Measurements from ENCODE around the gene LRRC8A.

- TF ChIP-seq CTCF (conservative IDR thresholded peaks at IDR 0.05; ENCODE audit: low read depth, low read length), result no peak
- TF ChIP-seq POLR2A (IDR thresholded peaks at IDR 0.05; ENCODE audit: low read depth, low read length), result no peak
- TF ChIP-seq MAFK (IDR thresholded peaks at IDR 0.05; ENCODE audit: low read depth, low read length), result no peak
- TF ChIP-seq USF2 (IDR thresholded peaks at IDR 0.05; ENCODE audit: low read depth, low read length), result no peak
- TF ChIP-seq ELK1 (IDR thresholded peaks at IDR 0.05; ENCODE audit: borderline replicate concordance, low read depth, low read length), result no peak
- TF ChIP-seq RAD21 (IDR thresholded peaks at IDR 0.05; ENCODE audit: low read length), result no peak
- TF ChIP-seq RFX5 (IDR thresholded peaks at IDR 0.05; ENCODE audit: low read depth, low read length), result no peak
- no peak for TF ChIP-seq MXI1 (IDR thresholded peaks at IDR 0.05; ENCODE audit: borderline replicate concordance, low read depth, low read length)
- no peak for TF ChIP-seq SMC3 (IDR thresholded peaks at IDR 0.05; ENCODE audit: low read depth, low read length)
- TF ChIP-seq CEBPB (IDR thresholded peaks at IDR 0.05; ENCODE audit: low read depth, low read length), result no peak
- no peak for TF ChIP-seq BHLHE40 (IDR thresholded peaks at IDR 0.05; ENCODE audit: low read depth, low read length)
- no peak for TF ChIP-seq NFE2L2 (IDR thresholded peaks at IDR 0.05; ENCODE audit: low read depth, low read length)
- no peak for TF ChIP-seq RCOR1 (IDR thresholded peaks at IDR 0.05; ENCODE audit: insufficient replicate concordance, low read length)
- TF ChIP-seq CHD1 (IDR thresholded peaks at IDR 0.05; ENCODE audit: low read depth, low read length), result no peak
Measured at GRCh38 chr9:128943832-128944620, 62.1 kb downstream of the LRRC8A start.
